Measurements from ENCODE around the gene COL5A3.

The COL5A3 gene

GRCh38 chr19:10008184-10008765 is 2.0 kb downstream of the COL5A3 start:
- Histone ChIP-seq H3K4me1 (no peaks in the 10 kb centered on the region), H3K9me3 (peaks cover 3% of the 10 kb centered on the region; the same call in 1 of the 2 replicates), H3K4me3 (ENCODE audit: low read depth, low read length) (no peak overlapping the region), H3K27me3 (peaks cover 49% of the 10 kb centered on the region), H3K36me3 (no peaks in the 10 kb centered on the region)
- no peak for DNase-seq
- TF ChIP-seq, protein P1, sequence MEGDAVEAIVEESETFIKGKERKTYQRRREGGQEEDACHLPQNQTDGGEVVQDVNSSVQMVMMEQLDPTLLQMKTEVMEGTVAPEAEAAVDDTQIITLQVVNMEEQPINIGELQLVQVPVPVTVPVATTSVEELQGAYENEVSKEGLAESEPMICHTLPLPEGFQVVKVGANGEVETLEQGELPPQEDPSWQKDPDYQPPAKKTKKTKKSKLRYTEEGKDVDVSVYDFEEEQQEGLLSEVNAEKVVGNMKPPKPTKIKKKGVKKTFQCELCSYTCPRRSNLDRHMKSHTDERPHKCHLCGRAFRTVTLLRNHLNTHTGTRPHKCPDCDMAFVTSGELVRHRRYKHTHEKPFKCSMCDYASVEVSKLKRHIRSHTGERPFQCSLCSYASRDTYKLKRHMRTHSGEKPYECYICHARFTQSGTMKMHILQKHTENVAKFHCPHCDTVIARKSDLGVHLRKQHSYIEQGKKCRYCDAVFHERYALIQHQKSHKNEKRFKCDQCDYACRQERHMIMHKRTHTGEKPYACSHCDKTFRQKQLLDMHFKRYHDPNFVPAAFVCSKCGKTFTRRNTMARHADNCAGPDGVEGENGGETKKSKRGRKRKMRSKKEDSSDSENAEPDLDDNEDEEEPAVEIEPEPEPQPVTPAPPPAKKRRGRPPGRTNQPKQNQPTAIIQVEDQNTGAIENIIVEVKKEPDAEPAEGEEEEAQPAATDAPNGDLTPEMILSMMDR (IDR thresholded peaks at IDR 0.05; ENCODE audit: low read depth, low read length) = no peak

GRCh38 chr19:10007371-10008183 is 2.7 kb downstream of the COL5A3 start:
- Histone ChIP-seq H3K9me3 (peaks cover 3% of the 10 kb centered on the region; the same call in 1 of the 2 replicates), H3K27me3 (peaks cover 43% of the 10 kb centered on the region), H3K4me1 (no peaks in the 10 kb centered on the region), H3K4me3 (ENCODE audit: low read depth, low read length) (no peak overlapping the region), H3K36me3 (no peaks in the 10 kb centered on the region)
- TF ChIP-seq, protein P1 (IDR thresholded peaks at IDR 0.05; ENCODE audit: low read depth, low read length) = no peak
- DNase-seq = no peak

DNA sequence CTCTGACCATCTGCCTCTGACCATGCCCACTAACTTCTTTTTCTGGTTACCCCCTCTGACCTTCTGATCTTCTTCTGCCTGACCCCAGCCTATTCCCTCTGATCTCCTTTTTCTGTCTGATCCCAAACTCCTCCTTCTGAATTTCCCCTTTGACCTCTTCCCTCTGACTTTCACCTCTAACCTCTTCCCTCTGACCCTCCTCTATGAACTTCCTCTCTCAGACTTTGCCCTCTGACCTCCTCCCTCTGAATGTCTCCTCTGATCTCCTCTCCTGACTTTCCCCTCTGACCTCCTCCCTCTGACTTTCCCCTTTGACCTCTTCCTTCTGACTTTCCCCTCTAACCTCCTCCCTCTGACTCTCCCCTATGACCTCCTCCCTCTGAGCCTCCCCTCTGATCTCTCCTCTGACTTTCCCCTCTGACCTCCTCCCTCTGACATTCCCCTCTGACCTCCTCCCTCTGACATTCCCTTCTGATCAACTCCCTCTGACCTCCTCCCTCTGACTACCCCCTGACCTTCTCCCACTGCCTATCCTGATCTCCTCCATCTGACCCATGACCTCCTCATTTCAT is 3.5 kb downstream of the COL5A3 start:
- Histone ChIP-seq H3K27me3 (peaks cover 36% of the 10 kb centered on the region), H3K4me3 (ENCODE audit: low read depth, low read length) (no peak overlapping the region), H3K9me3 (peaks cover 3% of the 10 kb centered on the region; the same call in 1 of the 2 replicates), H3K36me3 (no peaks in the 10 kb centered on the region), H3K4me1 (no peaks in the 10 kb centered on the region)
- no peak for DNase-seq
- TF ChIP-seq, protein P1 (IDR thresholded peaks at IDR 0.05; ENCODE audit: low read depth, low read length) = no peak

- Histone ChIP-seq H3K9me3 (peaks cover 3% of the 10 kb centered on the region; the same call in 1 of the 2 replicates), H3K27me3 (peaks cover 30% of the 10 kb centered on the region), H3K4me3 (ENCODE audit: low read depth, low read length) (no peak overlapping the region), H3K36me3 (no peaks in the 10 kb centered on the region), H3K4me1 (no peaks in the 10 kb centered on the region)
- no peak for DNase-seq
- TF ChIP-seq, protein P1 (IDR thresholded peaks at IDR 0.05; ENCODE audit: low read depth, low read length) = no peak
Measured at GRCh38 chr19:10006335-10006708, 4.0 kb downstream of the COL5A3 start.

DNA sequence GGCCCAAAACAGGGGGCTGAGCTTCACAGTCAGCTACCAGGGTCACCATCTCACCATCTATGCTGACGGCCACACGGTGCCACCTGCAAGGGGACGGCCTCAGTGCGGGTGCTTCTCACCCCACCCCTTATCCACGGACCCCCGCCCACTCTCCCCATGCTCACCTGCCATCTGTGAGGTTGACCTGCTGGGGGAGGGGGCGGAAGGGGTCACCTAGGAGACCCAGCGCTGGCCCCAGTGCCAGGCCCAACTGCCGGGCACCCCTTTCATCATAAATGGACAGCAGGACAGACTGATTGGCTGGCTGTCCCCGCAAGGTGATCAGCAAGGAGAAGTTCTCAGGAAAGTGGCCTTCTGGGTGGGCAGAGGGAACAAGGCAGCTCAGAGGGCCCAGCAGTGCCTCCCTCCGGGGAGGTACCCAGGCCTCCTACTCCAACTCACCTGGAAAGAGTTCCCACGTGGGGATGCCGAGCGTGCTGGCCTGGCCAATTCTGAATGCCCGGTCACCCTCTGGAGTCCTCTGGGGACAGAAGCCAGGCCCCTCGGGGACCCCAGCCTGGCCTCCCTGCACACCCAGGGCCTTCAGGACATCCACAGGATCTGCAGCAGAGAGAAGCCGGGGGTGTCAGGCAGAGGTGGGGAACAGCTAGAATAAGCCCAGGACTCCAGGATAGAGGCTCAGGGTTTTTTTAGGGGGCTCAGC is 4.5 kb downstream of the COL5A3 start:
- TF ChIP-seq, protein P1 (IDR thresholded peaks at IDR 0.05; ENCODE audit: low read depth, low read length) = no peak
- Histone ChIP-seq H3K27me3 (peaks cover 25% of the 10 kb centered on the region), H3K4me1 (no peaks in the 10 kb centered on the region), H3K9me3 (peaks cover 3% of the 10 kb centered on the region; the same call in 1 of the 2 replicates), H3K36me3 (no peaks in the 10 kb centered on the region), H3K4me3 (ENCODE audit: low read depth, low read length) (no peak overlapping the region)
- DNase-seq = no peak
